Measurements from ENCODE around the gene NEXN.

NEXN gene

DNA sequence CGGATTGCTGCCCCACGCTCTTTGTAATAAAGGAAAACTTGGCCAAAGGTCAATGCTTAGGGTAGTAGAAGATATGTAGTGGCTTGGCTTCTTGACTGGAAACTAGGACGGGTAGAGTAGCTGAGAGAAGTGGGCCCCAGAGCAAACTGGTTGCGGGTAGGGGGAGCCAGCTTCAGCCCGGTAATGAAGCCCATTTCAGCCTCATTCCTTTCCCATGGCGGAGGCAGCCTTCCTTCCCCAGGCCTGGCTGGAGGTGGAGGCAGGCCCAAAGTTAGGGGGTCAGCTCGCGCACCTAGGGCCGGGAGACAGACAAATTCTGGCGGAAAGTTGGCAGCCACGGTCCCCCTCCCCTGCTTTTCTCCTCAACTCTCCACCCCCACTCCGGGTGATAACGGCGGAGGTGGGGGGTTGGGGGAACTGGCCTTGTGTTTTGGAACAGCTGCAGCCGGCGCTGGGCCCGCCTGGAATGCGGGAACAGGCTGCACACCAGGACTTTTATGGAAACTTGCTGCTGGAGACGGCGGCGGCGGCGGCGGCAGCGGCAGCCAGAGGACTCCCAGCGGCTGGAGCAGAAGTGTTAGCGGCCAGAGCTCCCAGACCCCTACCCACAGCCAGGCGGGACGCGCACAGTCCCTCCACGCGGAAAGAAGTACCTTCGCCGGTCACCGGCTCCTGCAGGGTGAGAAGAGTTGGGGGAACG, at the start of gene NEXN:
Gene NEXN, plus strand, starts transcription at position 544 of the 700 bp plus-strand sequence. CDS start 27,483 bp downstream, outside the sequence.
- no peak for DNase-seq (ENCODE audit: extremely low read depth in 1 of 2, low read depth in 1 of 2)

DNA sequence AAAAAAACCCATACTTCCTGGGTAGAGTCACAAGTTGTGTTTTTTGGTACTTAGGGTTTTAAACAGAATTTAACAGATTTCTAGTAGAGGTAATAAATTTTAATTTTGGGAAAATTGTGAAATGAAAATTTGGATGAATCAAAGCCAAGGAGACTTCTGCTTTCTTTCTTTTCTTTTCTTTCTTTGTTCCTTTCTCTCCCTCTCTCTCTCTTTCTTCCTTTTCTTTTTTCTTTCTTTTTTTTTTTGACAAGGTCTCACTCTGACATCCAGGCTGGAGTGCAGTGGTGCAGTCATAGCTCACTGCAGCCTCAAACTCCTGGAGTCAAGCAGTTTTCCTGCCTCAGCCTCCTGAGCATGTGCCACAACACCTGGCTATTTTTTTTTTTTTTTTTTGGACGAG, 46.9 kb upstream of the NEXN start:
- DNase-seq (ENCODE audit: extremely low read depth in 1 of 2, low read depth in 1 of 2), result no peak

DNA sequence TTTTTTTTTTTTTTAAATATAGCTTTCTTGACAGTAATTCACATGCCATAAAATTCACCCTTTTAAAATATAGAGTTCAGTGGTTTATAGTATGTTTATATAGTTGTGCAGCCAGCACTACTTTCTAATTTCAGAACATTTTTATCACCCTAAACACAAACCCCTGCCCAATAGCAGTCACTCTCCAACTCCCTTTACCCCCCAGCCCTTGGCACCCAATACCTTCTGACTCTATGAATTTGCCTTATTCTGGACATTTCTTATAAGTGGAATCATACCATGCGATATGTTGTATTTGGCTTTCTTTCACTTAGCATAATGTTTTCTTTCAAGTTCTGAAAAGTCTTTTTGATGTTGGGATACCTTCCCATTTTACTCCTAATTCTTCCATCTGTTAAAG, 42.5 kb upstream of the NEXN start:
- DNase-seq (ENCODE audit: extremely low read depth in 1 of 2, low read depth in 1 of 2), result no peak

DNA sequence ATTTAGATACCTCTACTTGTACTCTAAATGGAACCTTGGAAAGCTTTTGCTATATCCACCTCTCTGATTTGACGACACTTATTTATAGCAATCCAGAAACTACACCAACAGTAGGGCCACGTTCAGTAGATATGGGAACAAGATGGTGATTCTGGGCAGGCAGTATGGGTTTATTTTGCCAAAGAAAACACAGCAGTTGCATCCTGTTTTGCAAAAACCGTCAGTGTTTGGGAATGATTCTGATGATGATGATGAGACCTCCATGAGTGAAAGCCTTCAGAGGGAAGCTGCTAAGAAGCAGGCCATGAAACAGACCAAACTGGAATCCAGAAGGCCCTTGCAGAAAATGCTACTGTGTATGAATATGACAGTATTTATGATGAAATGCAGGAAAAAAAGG, 41.5 kb upstream of the NEXN start:
- DNase-seq (ENCODE audit: extremely low read depth in 1 of 2, low read depth in 1 of 2), result no peak

DNA sequence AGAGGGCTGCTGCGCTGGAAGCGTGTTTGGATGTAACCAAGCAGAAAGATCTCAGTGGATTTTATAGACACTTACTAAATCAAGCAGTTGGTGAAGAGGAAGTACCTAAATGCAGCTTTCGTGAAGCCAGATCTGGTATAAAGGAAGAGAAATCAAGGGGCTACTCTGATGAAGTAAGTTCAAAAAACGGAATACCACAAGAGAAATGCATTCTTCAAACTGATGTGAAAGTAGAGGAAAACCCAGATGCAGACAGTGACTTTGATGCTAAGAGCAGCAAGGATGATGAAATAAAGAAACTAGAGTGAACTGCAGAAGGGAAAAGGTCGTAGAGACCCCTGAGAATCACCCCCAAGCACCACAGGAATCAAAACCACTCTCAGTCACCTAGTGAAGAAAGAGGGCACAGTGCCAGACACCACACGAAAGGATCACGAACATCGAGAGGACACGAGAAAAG, 40.8 kb upstream of the NEXN start:
- no peak for DNase-seq (ENCODE audit: extremely low read depth in 1 of 2, low read depth in 1 of 2)

DNA sequence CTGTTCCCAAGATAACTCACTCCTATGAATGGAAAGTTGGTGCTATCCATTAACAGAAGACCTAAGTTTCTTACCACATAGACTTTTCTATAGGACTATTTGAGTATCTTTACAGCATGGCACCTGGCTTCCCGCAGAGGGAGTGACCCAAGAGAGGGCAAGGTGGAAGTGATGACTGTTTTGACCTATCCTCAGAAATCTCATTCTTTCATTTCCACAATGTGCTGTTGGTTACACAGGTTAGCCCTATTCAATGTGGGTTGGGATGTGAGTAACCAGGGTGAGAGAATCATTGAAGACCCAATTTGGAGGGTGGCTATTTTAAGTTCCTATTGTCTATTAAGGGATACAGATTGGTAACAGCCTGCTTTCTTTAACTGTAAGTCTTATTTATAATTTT, 38.3 kb upstream of the NEXN start:
- no peak for DNase-seq (ENCODE audit: extremely low read depth in 1 of 2, low read depth in 1 of 2)

DNA sequence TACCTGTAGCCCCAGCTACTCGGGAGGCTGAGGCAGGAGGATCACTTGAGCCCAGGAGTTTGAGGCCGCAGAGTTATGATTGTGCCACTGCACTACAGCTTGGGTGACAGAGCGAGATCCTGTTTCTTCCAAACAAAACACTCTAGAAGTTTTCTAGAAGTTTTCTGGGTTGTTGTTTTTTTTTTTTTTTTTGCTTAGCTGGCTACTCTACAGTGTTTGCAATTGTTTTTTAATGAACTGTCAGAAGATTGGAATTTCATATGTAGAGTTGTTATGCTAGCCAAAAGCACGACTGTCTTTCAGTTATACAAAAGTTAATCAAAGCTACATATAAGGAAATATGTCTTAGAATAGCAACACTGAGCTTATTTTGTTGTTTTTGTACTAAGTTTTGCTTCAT, 30.9 kb upstream of the NEXN start:
- no peak for DNase-seq (ENCODE audit: extremely low read depth in 1 of 2, low read depth in 1 of 2)

DNA sequence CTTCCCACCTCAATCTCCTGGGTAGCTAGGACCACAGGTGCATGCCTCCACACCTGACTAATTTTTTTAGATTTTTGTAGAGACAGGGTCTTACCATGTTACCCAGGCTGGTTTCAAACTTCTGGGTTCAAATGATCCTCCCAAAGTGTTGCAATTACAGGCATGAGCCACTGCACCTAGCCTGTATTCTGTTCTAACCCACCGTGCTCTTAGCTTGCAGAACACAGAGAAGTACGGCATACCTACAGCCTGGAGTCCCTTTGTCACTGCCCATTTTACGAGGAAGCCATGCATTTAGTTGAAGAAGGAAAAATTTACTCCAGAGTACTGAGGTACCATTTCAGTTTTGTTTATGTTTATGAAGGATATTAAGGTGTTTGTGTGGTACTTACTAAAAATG, 29.7 kb upstream of the NEXN start:
- no peak for DNase-seq (ENCODE audit: extremely low read depth in 1 of 2, low read depth in 1 of 2)

DNA sequence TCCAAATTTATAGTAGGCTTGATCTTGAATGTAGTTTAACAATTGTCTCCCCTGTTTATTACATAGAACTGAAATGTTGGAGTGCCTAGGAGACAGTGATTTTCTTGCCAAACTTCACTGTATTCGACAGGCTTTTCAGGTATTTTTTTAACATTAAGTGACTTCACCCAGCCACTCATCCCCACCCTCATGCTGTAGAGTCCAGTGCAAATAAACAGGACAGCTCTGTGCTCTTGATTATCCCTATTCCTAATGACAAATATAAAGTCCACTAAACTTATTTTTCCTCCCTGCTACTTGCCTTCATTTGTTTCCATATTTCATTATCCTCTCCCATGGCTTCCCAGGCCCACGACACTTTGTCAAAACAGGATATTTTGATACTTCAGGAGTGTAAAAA, 29.2 kb upstream of the NEXN start:
- no peak for DNase-seq (ENCODE audit: extremely low read depth in 1 of 2, low read depth in 1 of 2)

DNA sequence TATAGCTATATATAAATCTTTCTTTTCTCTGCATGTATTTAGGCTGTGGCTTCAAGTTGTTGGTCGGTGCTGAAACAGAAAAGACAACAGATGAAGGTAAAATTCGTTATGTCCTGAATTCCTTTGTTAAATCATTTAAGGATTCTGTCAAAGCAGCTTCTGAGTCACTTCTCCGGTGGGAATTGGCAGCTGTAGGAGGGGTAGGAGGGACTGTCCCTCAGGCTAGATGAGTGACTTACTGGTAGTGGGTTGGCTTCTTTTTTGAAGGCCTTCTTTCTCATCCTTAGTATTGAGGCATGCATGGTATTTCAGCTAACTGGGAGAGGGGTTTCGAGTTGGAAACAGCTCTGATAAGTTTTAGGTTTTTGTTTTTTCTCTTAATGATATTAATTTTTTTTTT, 22.1 kb upstream of the NEXN start:
- no peak for DNase-seq (ENCODE audit: extremely low read depth in 1 of 2, low read depth in 1 of 2)

DNA sequence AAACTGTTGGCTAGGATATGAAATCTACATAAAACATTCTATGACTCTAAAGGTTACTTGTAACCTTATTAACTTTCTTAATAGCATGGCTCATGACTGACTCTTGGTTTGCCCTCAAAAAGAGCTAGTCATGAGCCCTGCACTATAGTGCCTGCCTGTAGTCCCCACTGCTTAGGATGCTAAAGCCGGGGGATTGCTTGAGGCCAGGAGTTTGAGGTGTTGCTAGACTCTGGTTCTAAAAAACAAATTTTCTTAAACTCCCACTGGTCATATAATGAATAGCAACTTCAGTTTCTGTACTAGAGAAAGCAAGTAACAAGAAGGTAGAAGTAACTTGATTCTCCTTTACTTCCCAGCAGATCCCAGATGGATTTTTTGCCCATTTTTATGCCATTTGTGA, 15.8 kb upstream of the NEXN start:
- DNase-seq (ENCODE audit: extremely low read depth in 1 of 2, low read depth in 1 of 2), result no peak

DNA sequence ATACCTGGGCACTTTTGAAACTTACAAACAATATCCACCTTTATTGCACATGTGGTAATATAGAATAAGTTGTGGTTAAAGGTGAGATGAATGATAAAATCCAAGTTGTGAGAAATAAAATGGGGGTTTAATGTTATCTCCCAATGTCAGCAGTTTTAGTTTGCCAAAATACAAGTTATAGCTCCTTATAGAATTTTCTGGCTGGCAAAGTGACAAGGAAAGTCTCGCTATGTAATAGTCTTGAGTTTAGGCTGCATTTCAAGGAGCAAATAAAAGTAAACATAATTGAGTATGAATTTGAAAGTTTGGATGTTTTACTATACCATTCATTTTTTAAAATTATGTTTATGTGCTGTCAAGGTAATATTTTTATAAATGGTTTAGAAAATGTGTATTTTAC, 15.0 kb upstream of the NEXN start:
- DNase-seq (ENCODE audit: extremely low read depth in 1 of 2, low read depth in 1 of 2), result no peak

DNA sequence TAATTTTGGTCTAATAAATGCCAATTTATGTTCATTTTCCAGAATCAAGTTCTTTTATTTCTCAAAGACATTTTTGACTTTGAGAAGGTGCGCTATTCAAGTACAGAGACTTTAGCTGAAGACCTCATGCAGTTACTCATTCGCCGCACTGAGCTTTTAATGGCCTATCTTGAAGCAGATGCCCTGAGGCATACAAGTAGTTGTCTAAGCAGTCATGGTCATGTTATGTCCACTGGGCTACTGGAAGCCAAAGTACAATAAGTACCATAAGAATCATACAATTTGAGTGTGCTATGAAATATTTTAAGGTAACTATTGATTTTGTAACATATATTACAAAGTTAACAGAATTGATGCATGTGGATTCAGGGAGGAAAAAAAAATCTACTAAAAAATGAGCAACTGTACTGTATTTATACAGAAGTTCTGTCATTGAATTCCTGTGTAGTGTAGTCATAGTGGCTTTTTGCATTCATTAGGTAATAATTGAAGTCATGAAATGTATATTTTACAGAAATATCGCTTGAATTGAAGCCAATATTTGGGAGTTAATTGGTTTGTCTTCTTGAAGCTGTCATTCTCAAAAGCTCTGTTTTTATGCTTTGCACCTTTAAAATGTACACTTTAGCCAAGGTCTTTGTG, 13.5 kb upstream of the NEXN start:
- DNase-seq (ENCODE audit: extremely low read depth in 1 of 2, low read depth in 1 of 2), result no peak

DNA sequence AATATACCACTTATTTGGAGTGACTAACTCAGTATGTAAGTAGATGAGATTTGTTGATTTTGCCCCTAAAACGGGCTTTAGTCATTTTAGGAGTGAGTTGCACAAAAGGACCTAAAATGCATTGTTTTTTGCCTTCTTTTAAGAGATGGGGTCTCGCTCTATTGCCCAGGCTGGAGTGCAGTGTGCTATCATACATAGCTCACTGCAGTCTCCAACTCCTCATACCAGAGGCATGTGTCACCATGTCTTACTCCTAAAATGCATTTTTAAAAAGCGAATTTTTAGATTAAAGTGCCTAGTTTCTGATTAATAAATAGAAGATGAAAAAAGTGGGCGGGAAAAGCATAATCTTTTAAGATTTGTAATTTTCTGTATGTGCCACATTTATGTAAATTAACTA, 11.5 kb upstream of the NEXN start:
- no peak for DNase-seq (ENCODE audit: extremely low read depth in 1 of 2, low read depth in 1 of 2)

DNA sequence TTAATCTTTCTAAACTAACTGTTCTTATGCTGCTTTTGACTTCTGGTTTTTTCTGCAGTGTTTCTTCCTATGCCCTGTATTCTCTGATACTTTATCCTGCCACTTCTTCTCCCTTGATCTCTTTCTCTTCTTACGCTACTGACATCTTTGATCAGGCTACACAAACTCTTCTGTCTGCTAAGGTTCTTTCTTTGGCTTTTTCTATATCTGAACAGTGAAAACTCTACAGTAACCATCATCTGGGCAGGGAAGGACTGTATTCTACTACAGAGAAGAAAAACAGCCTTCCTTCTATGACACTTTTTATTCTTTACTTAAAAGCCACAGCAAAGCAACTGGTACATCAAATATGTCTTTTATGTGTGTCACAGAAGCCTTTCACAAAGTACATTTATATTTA, 7.4 kb upstream of the NEXN start:
- DNase-seq (ENCODE audit: extremely low read depth in 1 of 2, low read depth in 1 of 2), result no peak

DNA sequence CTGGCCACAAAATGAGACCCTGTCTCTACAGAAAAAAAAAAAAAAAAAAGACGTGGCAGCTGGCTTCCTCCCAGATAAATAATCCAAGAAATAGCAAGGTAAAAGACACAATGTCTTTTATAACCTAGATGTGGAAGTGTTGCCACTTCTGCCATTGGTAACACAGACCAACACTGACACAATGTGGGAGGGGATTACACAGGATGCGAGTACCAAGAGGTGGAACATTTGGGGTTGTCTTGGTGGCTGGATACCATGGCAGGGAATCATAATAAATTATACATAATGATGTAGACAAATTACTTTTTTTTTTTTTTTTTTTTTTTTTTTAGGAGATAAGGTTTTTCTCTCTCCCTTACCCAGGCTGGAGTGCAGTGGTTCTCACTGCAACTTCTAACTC, 6.0 kb upstream of the NEXN start:
- DNase-seq (ENCODE audit: extremely low read depth in 1 of 2, low read depth in 1 of 2), result no peak

DNA sequence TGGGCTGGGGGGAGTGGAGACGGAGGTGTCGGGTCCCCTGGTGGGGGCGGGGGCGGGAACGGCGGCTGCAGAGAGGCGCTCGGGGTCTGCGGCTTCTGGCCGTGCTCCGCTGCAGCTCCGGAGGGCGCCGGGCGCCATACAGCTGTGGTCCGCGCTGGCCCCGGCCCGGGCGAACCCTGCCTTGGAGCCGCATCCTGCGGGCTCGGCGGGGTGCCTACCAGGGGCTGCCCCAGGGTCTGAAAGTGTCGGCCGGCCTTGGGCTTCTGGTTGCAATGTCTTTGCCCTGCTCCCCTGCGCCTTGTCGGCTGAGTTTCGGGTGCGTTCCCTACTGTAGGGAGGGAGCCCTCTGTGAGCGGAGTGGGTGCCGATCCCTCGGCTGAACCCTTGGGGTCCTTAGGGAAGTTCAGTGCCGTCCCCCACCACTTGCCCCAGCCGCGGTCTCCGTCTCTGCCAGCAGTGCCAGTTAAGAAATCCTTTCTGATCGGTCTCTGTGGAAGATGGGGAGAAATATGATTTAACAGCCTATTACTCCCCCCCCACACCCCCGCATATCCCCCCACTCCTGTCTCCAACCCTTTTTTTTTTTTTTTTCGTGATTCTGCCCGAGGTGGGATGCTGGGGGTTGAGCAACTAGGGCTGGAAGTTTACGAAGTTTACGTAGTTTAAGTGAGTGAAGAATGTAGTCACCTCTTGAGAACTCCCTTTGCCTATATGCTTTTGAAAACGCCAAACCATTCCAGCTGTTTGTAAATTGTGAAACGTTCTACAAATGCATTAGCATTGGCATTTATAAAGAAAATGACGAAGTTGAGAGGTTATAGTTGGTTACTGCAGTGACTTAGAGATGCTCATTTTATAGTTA, 588 bp downstream of the NEXN start:
- DNase-seq (ENCODE audit: extremely low read depth in 1 of 2, low read depth in 1 of 2), result no peak

DNA sequence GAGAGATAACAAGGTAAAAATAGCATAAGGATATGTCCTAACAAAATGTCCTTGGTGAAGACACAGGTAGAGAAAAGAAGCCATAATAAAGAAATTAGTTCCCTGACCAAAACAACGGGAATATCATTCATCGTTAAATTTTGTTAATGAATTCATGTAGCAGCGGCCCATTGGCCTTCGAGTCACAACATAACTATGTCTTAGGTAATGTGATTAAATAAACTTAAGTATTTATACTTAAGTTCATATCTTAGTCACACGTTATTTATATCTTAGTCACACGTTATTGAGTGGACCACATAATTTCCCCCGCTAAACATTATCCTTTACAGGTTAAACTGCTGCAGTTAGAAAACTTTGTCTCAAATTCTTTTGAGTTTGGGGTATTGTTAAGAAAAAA, 1.2 kb downstream of the NEXN start:
- no peak for DNase-seq (ENCODE audit: extremely low read depth in 1 of 2, low read depth in 1 of 2)

DNA sequence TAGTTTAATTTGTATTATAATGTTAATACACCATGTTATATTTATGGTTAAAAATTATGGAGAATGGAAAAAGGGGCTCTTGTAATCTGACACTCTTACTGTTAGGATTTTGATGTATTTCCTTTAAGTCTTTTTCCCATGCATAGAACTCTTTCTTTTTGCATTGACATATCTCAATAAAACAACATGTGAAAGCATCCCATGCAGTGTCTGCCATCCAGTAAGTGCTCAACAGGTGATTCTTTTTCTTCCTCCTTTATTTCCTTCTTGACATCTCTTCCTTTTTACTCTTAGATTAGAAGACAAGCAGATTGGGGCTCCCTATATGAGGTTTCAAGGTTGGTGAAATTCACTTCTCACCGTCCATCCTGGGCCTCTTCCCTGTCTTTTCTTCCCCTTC, 2.8 kb downstream of the NEXN start:
- DNase-seq (ENCODE audit: extremely low read depth in 1 of 2, low read depth in 1 of 2), result no peak

DNA sequence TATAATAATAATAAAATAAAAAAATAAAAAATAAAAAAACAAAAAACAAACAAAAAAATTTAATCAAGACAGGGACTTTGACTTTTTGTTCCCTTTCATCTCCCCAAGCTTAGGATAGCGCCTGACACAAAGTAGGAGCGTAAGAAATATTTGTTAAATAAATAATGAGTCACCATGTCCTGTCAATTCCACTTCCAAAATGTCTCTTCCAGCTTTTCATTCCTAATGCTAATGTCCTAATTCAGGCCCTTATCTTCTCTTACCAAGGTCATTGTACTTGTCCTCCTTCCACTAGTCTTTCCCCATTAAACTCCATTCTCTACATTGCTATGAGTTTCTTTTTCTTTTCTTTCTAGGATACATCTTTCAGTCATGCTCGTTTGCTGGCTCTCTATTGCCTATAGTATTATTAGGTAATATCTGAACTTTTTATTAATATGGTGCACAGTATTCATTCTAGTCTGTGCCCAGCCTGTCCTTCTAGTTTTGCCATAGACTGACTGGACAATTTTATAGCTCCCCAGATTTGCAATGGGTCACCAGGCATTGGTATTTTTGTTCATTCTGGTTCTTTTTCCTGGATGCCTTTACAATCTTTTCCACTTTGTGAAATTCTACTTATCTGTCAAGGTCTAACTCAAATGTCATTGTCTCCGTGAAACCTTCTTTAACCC, 11.4 kb downstream of the NEXN start:
- no peak for DNase-seq (ENCODE audit: extremely low read depth in 1 of 2, low read depth in 1 of 2)

DNA sequence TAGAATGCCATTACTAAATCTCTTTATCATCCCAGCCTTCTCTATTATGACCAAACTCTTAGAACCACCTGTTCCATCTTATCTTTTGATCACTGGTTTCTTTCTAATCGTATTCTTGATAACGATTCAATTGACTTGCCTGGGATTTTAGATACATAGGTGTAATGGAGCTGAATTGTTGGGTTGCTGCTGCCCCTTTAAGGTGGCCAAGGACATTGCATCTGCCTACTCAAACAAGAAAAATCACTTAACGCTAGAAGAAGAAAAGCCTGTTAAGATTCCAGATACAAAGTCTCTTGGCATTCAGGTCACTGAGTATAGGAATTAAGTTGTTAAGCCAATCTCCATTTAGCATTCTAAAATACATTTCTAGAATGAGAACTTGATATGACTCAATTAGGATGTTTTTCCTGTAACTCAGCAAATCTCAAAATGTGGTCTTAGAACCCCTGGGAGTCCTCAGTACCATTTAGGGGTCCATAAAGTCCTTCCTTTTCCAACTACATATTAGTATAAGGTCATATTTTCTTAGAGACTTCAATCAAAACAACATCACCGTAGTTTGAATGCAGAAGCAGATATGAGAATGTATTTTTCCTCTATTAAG, 12.4 kb downstream of the NEXN start:
- DNase-seq (ENCODE audit: extremely low read depth in 1 of 2, low read depth in 1 of 2), result no peak

Data from activated CD8-positive, alpha-beta memory T cell treated with anti-CD3 and anti-CD28 coated beads for 1 hour (primary cell).